ENCODE results near the gene SVOP.
A peak's percentile ranks its signal among the peaks of the same experiment; 100 is the strongest.
"Not testable (repeated sequence)": the region's sequence is repeated elsewhere in the genome, so short reads cannot be mapped to it uniquely, and the experiment has no call there.

The SVOP gene, protein sequence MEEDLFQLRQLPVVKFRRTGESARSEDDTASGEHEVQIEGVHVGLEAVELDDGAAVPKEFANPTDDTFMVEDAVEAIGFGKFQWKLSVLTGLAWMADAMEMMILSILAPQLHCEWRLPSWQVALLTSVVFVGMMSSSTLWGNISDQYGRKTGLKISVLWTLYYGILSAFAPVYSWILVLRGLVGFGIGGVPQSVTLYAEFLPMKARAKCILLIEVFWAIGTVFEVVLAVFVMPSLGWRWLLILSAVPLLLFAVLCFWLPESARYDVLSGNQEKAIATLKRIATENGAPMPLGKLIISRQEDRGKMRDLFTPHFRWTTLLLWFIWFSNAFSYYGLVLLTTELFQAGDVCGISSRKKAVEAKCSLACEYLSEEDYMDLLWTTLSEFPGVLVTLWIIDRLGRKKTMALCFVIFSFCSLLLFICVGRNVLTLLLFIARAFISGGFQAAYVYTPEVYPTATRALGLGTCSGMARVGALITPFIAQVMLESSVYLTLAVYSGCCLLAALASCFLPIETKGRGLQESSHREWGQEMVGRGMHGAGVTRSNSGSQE

GRCh38 chr12:109020796-109021380 lies at the start of gene SVOP:
Gene SVOP, minus strand, starts transcription at chr12:109021068. Its CDS starts 200 bp downstream, at chr12:109020868.
- no peak for DNase-seq (ENCODE audit: low read depth)

- no peak for DNase-seq (ENCODE audit: low read depth)
These were observed 48.7 kb upstream of the SVOP start for GRCh38 chr12:109069307-109070271.

GRCh38 chr12:109065853-109066193 lies 45.0 kb upstream of the SVOP start:
- DNase-seq (ENCODE audit: low read depth) = no peak

DNA sequence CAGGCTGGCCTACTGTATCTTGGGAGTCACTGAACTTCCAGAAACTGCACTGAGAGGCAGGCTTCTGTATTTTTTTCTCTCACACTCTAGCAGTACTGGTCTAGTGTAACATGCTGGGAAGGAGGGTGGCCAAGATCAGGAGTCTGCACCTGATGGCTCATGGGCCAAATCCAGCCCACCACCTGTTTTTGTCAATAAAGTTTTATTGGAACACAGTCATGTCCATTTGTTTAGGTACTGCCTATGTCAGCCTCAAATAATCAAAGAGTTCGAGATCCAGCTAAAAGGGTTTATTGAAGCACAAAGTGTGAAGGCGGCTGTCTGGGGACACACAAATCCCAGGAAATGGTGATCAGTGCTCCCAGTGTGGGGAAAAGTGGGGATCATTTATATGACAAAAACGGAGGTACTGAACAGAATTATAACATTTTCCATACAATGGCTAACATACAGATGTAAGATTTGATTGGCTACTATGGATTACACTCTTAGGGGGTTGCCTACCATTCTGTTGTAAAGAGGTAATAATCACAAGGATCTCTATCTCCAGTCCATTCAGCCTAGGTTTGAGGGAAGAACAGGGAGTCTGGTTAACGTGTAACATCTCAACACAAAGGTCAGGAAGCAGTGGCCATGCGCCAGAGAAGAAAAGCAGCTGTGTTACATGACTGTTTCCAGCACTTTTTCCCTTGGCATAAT lies 44.4 kb upstream of the SVOP start:
- no peak for DNase-seq (ENCODE audit: low read depth)

DNA sequence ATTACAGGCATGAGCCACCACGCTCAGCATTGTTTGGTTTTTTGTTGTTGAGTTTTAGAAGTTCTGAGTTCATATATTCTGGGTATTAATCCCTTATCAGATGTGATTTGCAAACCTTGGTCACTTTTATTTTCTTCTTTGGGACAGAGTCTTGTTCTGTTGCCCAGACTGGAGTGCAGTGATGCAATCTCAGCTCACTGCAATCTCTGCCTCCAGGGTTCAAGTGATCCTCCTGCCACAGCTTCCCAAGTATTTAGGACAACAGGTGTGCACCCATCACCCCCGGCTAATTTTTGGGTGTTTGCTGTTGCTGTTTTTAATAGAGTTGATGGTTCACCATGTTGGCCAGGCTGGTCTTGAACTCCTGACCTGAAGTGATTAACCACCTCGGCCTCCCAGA lies 43.3 kb upstream of the SVOP start:
- no peak for DNase-seq (ENCODE audit: low read depth)

DNA sequence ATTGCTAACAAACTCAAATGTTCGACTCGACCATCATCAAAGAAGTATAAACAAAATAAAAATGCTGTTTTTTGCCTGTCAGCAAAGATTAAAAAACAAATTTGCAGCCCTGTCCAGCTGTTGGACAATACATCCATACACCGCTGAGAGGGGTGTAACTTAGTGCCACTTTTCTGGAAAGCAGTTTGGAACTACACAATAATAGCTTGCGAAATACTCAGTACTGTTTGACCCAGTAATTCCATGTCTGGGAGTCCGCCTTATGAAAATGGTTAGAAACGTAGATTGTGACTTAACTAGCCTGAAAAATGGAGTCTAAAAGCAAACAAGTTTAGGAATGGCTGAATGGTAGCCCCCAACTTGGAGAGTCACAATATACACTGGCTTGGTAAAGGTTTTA lies 37.9 kb upstream of the SVOP start:
- no peak for DNase-seq (ENCODE audit: low read depth)

DNA sequence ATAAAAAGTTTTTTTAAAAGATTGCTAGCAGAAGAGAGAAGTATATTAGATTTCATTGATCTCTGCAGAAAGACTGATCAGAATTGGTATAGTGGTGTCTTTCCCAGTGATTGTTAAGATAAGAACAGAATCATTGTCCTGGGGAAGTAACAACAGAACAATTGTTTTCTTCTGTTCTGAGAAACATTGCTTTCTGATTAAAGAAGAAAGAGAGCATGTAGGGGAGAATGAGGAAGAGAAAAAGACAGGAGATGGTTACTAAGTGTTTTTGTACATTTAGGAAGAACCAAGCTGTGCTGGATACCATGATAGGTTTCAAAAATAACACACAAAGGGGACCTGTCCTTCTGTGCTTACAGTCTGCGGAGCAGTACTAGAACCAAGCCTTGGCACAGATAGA lies 36.5 kb upstream of the SVOP start:
- DNase-seq (ENCODE audit: low read depth) = no peak

GRCh38 chr12:109056891-109057290 lies 36.0 kb upstream of the SVOP start:
- DNase-seq (ENCODE audit: low read depth) = no peak

- DNase-seq (ENCODE audit: low read depth) = no peak
These were observed 33.7 kb upstream of the SVOP start for GRCh38 chr12:109054520-109054919.

GRCh38 chr12:109054124-109054513 lies 33.3 kb upstream of the SVOP start:
- DNase-seq (ENCODE audit: low read depth) = not testable (repeated sequence)

DNA sequence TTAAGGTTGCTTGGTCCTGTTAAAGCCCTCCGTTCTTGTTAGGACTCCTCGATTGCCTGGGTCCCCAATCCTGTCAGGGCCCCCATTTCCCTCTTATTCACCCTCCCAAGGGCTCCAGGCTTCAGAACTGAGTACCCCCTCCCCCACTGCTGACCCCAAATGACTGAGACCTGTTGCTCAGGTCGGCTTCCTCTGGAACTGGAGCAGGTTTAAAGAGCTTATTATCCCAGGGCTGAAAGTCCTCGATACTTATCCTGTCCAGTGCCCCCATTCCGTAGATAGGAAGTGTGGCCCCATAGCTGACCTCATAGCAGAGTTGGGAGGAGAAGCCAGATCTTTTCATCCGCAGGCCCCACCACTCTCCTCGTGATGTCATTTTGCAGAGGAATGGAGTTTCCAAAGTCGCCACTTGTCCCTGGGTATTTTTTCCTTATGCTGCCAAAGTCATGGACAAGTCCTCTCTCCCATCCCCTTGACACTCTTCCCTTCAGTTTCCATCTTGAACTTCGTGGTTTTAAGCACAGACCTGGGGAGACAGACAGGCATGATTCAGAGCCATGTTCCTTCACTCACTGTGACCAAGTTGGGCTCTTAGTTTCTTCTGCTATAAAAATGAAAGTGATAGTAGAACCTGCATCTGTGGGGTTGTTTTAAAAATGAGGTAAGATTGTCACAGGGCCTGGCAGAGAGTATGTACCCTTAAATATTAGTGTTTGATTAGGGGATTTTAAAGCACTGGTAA lies 32.7 kb upstream of the SVOP start:
- DNase-seq (ENCODE audit: low read depth) = no peak

DNA sequence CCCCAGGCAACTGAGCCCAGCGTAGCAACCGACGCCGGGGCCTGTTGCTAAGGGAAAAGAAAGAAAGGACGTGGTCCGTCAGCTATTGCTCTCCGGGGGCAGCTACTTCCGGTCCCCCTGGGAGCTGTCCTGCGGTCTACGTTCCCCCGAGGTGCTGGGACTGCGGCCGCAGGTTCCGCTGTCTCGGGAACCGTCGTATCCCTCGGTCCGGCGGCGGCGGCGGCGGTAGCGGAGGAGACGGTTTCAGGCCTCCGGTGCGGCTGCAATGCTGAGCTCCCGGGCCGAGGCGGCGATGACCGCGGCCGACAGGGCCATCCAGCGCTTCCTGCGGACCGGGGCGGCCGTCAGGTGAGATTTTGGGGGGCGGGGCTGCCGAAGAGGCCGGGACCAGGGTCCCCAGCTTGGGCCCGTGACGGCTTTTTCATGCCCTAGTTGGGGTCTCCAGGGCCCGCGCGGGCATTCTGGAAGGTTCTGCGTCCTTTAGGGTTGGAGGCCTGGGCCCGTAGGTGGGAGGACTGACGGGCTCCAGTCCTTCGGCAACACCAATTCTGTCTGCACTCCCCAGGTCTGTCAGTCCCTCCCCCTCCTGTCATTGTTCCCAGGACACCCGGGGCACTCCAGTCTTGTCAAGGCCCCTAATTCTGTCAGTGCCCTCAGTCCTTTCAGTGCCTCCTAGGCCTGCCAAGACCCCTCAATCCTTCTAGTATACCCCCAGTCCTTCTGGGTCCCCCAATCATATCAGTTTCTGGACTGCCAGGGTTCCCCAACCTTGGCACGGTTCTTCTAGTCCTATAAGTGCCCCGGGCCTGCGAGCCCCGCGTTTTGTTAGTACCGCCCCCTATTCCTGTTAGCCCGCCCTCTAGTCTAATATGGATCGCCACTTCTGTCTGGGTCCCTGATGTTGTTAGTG lies 31.8 kb upstream of the SVOP start, which contains the start of gene USP30:
USP30 (plus strand) TSS at position 163 of the 910 bp plus-strand sequence; CDS start at position 266, 103 bp downstream.
- DNase-seq (ENCODE audit: low read depth) = peak; percentile 78

DNA sequence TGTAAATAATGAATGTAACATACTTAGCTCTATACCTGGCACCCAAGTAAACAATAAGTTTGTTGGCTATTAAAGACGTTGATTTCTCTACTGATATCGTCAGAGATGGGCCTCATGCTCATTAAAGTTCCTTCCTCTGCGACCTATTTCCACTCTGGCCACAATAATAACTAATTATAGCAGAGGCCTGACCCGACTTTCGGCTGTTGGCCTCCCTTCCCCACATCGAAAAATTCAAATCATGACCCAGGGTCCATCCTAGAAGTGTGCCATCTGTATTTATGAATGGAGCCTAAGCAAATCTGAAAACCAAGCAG lies 31.2 kb upstream of the SVOP start:
- no peak for DNase-seq (ENCODE audit: low read depth)

- not testable (repeated sequence) for DNase-seq (ENCODE audit: low read depth)
These were observed 28.9 kb upstream of the SVOP start for GRCh38 chr12:109049794-109050193.

DNA sequence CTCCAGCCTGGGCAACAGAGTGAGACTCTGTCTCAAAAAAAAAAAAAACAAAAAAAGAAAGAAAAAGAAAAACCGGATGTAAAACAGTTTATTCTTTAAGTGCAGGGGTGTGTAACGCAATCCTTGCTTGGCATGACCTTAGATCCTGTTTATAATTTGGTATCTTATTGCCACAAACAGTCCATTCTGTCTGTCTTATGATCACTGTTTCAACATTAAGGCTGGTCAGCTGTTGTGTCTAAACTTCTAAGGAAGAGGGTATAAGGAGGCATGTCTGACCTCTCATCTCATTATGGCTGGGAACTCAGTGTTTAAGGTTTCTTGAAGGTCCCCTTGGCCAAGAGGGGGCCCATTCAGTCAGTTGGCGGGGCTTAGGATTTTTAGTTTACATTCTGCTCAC lies 27.8 kb upstream of the SVOP start:
- not testable (repeated sequence) for DNase-seq (ENCODE audit: low read depth)

DNA sequence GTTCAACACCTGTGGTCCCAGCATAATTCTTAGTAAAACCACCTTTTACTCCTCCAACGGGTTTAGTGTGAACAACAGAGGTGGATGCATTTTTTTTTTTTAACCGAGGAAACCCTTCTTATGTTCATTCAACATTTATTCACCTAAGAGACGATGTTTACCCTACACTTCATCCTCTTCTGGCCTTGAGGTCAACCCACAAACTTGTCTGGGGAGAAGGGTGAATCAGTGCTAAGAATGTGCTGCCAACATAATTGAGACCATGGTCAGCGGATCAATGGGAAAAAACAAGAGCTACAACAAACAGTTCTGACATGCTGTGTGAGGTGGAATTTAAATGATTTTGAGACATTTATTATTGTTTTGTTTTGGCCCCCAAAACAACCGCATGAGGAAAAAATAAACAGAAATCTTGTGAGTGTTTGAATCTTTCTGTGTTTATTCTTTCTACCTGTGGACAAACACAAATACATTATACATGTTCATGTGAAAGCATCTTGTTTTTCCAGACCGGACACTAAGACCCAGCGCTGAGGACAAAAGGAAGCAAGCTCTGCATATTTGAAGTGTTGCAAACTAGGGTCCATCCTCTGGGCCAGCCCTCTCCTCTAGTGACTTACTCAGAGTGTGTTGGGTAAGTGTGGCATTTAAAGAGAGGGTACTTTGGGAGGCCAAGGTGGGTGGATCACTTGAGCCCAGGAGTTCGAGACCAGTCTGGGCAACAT lies 26.4 kb upstream of the SVOP start:
- no peak for DNase-seq (ENCODE audit: low read depth)

DNA sequence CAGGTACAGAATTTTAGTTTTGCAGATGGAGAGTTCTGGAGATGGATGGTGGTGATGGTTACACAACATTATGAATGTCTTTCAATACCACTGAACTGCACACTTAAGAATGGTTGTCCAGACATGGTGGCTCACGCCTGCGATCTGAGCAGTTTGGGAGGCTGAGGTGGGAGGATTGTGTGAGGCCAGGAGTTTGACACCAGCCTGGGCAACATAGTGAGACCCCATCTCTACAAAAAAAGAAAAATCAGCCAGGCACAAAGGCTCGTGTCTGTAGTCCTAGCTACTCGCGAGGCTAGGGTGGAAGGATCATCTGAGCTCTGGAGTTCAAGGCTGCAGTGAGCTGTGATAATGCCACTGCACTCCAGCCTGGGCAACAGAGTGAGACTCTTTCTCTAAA lies 23.4 kb upstream of the SVOP start:
- DNase-seq (ENCODE audit: low read depth) = no peak

- no peak for DNase-seq (ENCODE audit: low read depth)
These were observed 16.1 kb upstream of the SVOP start for GRCh38 chr12:109036975-109037374.

Measured in stimulated activated CD8-positive, alpha-beta memory T cell treated with anti-CD3 and anti-CD28 coated beads, Interleukin-15, amount 100 ng/mL, for 1 hour (primary cell).